Mononuclear cell (primary cell): ENCODE measurements around the gene HYDIN. TPM values are rescaled to one million over a fixed set of nuclear protein-coding genes. Genes with fewer than 3 reads are reported as not detected.
"Not testable (repeated sequence)": the region's sequence is repeated elsewhere in the genome, so short reads cannot be mapped to it uniquely, and the experiment has no call there.

Experiments
- H3K27me3 ChIP-seq: 2 replicates; pipeline ENCODE4 v1.6.0; 2011; ENCODE audit warnings: low read length, control low read depth; ENCODE audit not compliant: insufficient read depth
- H3K4me1 ChIP-seq: 2 replicates; pipeline ENCODE4 v1.5.1; 2011; ENCODE audit warnings: mild to moderate bottlenecking, low read length, control low read depth; ENCODE audit not compliant: insufficient read depth
- H3K4me3 ChIP-seq: 2 replicates; pipeline ENCODE4 v1.5.1; 2011; ENCODE audit warnings: mild to moderate bottlenecking, low read length, moderate library complexity
- H3K9me3 ChIP-seq: 2 replicates; pipeline ENCODE4 v1.5.1; 2011; ENCODE audit warnings: low read depth, mild to moderate bottlenecking, control low read depth, low read length
- total RNA-seq: library from RNA; depleted of rRNA; stranded (reverse); fragments of >200 nt; gene quantifications from one replicate; pipeline ENCODE4 v1.2.3, GENCODE V29; 2012

Gene HYDIN
- total RNA-seq, 1 donor = 0.21 TPM

DNA sequence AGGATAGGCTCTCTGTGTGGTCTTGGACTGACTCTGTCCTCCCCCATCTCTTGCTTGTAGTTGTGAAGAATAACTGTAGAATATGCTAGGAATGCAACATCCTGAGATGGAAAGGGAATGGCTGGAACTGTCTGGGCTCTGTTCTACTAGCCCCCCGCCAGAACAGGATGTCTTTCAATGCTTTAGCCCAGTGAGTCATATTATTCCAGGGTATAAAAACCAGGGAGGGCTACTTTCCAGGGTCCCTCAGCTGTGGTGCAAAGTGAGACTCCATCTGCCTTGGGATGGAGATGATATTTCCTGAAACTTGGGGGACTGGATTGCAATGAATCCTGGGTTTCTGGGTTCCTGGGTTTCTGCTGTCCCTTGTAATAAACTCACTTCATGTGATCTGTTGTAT, 32.1 kb downstream of the HYDIN start:
- no peaks in the 10 kb centered on the region for H3K4me1 ChIP-seq
- no peaks in the 10 kb centered on the region for H3K27me3 ChIP-seq
- no peaks in the 10 kb centered on the region for H3K9me3 ChIP-seq
- no peak overlapping the region for H3K4me3 ChIP-seq

DNA sequence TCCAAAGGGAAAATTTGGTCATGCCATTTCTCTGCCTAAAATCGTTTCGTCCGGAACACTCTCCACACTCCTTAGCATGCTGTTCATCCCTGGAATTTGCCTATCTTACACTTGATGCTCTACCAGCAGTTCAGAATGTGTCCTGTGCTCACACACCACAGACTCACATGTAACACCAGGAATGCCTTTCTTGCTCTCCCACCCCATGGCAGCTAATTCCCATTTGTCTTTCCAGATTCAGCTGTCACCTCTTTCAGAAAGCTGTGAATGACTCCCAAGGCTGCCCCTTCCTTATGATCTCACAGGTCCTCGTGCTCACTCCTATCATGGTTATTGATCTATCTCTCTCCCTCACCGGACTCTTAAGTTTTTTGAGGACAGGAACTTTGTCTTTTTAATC, 38.1 kb downstream of the HYDIN start:
- Histone ChIP-seq H3K4me3 (no peak overlapping the region), H3K27me3 (peaks cover 4% of the 10 kb centered on the region), H3K9me3 (no peaks in the 10 kb centered on the region), H3K4me1 (no peaks in the 10 kb centered on the region)

DNA sequence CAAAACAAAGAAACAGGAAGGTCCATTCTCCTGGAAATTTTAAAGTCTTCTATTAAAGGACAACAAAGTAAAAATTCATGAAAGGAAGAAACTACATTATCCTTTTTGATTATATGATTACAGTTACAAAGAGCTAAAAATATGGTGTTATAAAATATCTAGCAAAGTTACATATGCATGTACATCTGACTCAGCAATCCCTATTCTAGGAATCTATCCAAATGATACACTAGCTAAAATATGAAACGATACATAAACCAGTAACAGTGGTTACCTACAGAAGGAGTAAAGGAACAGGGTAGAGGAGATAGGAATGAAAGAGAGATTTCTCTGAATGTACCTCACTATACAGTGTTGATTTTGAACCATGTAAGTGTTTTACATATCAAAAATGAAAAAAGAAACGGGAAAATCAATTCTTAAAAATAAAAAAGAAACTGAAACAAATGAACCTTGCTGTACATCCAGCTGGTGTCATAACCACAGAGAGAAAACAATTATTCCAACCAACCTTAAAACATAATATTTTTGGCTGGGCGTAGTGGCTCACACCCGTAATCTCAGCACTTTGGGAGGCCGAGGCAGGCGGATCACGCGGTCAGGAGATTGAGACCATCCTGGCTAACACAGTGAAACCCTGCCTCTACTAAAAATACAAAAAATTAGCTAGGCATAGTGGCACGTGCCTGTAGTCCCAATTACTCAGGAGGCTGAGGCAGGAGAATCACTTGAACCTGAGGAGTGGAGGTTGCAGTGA, 41.4 kb downstream of the HYDIN start:
- Histone ChIP-seq H3K4me3 (no peak overlapping the region), H3K27me3 (peaks cover 9% of the 10 kb centered on the region), H3K4me1 (no peaks in the 10 kb centered on the region), H3K9me3 (no peaks in the 10 kb centered on the region)

DNA sequence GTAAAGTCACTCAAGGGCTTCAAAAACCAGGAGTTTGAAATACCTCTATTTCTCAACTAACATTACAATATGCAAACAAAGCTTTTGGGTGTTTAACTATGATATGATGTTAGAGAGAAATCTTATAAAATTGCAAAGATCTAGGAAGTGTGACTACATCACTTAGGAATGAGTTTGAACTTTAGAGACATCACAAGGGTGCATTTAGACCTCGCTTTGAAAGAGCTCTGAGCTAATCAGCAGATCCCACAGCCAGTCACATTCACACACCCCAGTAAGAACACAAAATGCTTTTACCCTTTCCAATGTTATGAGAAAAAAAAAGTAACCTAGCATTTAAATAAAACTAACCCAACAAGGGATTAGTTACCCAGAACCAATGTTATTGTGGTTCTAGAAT, 45.2 kb downstream of the HYDIN start:
- no peaks in the 10 kb centered on the region for H3K4me1 ChIP-seq
- H3K9me3 ChIP-seq = no peaks in the 10 kb centered on the region

DNA sequence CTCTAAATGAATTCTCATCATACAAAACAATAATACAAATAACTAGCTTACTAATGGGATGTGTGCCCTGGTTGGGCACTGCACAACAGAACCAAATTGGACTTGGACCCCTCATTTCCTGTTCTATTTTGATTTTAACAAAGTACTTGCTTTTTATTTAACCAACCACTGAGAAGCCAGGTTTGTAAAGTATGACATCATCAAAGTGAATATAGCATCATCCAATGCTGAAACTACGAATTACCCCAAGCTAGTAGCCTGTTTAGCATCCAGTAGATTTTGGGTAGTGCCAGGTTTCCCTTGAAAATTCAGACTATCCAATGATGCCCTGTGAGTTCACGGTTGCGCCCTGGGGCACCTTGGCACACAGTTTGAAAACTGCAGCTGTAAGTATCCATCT, 51.0 kb downstream of the HYDIN start:
- Histone ChIP-seq H3K27me3 (peaks cover 8% of the 10 kb centered on the region), H3K4me1 (no peaks in the 10 kb centered on the region), H3K4me3 (no peak overlapping the region), H3K9me3 (no peaks in the 10 kb centered on the region)

More for the DNA sequence above, 45.2 kb downstream of the HYDIN start:
- peaks cover 13% of the 10 kb centered on the region for H3K27me3 ChIP-seq
- no peak overlapping the region for H3K4me3 ChIP-seq

DNA sequence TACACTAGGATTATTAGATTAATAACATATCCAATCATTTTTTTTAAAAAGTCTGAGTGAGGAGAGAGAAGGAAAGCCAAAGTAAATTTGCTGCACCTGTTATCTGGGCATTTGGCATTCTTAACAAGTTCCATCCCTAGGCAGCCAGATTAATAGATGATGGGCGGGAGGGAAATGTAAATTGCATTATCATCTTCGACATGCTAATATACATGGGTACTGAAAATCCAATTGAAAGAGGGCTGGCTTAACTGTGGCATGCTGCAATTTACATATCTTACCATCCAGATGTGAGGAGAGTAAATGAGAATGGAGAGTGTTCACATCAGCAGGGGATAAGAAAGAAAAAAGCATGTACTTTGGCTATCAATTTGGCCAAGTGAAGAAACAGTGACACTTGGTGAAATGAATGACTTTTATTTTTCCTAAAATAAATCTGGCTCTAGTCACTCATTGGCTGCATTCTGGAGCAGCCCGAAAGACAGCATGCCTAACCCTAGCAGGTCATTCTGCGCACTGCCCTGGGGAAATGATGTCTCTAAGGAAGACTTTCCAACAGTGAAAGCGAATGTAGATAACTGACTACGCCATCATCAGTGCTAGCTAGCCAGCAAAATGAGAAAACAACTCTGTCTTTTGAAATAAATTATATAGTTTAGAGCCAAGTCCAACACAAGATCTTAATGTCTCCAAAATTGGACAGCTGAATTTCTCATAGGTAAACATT, 57.9 kb downstream of the HYDIN start:
- Histone ChIP-seq H3K4me3 (no peak overlapping the region), H3K9me3 (no peaks in the 10 kb centered on the region), H3K4me1 (no peaks in the 10 kb centered on the region), H3K27me3 (no peaks in the 10 kb centered on the region)

DNA sequence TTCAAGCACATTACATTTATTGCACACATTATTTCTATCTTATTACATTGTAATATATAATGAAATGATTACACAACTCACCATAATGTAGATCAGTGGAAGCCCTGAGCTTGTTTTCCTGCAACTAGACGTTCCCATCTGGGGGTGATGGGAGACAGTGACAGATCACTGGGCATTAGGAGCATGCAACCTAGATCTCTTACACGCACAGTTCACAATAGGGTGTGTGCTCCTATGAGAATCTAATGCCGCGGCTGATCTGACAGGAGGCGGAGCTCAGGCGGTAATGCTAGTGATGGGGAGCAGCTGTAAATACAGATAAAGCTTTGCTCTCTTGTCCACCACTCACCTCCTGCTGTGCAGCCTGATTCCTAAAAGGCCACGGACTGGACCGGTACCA, 69.5 kb downstream of the HYDIN start:
- not testable (repeated sequence) for H3K4me3 ChIP-seq, H3K27me3 ChIP-seq, H3K9me3 ChIP-seq, H3K4me1 ChIP-seq

DNA sequence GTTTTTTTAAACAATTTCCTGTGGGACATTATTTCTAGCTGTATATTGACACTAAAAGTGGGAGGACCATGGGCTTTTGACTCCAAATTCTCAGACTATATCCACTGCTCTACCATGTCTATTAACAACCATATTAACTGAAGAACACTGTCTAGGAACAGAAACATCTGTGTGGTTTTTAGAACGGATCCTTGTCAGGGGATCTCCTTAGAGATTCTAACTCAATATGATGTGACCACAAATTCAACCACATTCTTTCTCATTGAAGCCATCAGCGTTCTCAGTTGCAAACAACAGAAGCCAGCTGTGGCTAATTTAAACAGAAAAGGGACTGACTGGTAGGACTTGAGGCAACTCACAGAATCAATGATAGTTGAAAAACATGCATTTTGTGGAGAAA, 73.2 kb downstream of the HYDIN start:
- H3K27me3 ChIP-seq, H3K9me3 ChIP-seq, H3K4me3 ChIP-seq, H3K4me1 ChIP-seq: not testable (repeated sequence)

DNA sequence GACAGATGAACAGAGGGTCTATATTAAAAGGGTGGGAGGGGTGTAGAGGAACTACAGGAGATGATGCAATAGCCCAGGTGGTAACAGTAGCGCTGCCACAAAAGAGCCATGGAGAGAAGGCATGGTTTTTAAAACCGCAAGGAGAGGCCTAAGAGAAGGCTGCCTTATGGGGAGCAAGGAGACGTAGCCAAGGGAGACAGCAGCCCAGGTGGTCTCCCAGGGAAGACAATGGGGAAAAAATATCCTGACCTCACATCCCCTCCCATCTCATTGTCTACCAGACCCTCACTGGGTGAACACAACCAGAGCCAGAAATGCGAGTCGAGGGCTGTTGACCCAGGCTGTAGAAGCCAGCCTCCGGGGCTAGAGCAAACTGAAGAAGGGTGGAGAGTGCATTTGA, 77.2 kb downstream of the HYDIN start:
- H3K27me3 ChIP-seq, H3K9me3 ChIP-seq, H3K4me3 ChIP-seq, H3K4me1 ChIP-seq: not testable (repeated sequence)

DNA sequence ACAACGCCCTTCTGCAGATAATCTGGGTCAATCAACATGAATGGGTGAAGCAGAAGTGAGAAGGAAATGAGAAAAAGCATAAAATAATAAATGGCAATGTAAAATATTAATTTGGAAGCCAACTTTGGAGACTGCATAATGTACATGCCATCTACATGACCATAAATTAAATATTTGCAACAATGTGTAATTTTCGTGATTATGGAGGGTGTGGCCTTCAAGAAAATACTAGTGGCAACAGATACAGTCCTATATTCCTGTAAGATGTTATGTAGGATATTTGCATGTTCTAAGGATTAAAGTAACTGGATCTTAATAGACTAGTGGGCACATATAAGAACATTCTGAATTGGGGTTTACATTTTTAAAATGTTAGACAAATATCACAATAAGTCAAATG, 78.9 kb downstream of the HYDIN start:
- not testable (repeated sequence) for H3K4me1 ChIP-seq, H3K9me3 ChIP-seq, H3K27me3 ChIP-seq, H3K4me3 ChIP-seq

DNA sequence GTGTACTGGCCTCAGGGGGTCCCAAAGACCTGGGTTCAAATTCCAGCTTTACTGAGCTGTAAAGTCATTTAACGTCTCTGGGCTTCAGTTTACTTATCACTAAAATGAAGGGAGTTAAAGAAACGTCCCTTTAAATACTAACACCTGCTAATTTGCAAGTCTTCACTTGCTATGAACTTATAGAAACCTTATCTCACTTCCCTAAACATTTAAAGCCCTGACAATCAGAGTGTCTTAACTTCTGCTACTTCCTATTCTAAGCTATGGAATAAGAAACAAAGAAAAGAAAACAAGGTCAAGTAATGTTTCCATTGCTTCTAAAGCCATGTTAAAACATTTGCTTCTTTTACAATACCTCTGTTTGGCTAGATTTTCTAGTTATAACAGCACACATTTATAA, 87.3 kb downstream of the HYDIN start:
- not testable (repeated sequence) for H3K9me3 ChIP-seq, H3K27me3 ChIP-seq, H3K4me1 ChIP-seq, H3K4me3 ChIP-seq

DNA sequence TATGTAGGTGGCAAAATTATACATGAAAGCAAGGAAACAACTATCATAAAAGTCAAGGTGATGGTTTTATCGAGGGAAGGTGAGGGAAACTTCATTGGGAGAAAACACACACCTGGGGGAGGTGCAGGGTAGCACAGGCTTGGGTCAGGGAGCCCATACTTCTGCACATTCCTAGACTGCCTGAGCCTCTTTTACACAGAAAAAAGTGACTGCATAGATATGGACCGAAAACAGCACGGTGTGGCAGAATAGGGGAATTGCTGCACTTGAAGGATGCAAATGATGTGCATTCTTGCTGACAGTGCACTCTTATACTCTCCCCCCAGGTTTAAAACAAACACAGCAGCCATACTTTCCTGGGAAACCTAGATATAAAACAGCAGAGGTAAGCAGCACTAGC, 120.0 kb downstream of the HYDIN start:
- H3K27me3 ChIP-seq, H3K9me3 ChIP-seq, H3K4me1 ChIP-seq, H3K4me3 ChIP-seq: not testable (repeated sequence)

DNA sequence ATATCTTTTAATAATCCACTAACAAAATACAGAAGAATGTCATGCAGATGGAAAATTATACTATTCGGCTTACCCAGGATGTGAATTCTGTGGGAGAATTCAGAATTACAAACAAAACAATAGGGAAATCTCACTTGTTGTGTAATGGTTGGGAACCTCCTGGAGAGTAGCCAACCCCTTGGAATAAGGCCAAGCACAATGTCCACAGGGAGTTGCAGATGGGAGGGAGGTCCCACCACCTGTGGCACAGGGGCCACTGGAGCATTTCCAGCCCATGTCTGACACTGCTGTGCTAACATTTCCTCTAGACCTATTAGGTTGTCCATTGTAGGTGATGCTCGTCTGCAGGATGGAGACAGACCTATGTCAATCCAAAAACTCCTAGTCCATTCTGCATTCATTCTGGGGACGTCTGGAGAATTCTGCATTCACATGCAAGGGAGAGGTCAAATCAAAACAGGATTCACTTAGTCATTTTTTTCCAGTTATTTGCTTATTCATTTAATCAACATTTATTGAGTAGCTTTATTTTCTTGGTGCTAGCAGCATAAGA, 120.8 kb downstream of the HYDIN start:
- not testable (repeated sequence) for H3K4me1 ChIP-seq, H3K9me3 ChIP-seq, H3K27me3 ChIP-seq, H3K4me3 ChIP-seq

DNA sequence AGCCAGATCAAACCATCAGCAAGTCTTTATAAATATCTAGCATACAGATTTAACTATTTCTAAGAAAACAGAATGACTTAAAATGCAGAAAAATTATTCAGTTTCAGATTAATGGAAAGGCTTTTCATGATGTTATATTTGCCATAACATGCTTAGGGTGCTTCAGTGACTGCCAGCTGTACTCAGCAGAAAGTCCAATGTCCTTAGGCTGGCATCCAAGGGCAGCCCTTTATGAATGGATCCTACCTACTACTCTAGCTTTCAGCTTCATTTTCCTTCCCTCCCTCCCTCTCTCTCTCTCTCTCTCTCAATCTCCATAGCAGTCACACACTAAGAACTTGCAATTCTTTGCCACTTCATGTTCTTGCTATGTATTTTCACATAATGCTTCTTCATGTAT, 124.6 kb downstream of the HYDIN start:
- H3K4me1 ChIP-seq, H3K4me3 ChIP-seq, H3K27me3 ChIP-seq, H3K9me3 ChIP-seq: not testable (repeated sequence)

DNA sequence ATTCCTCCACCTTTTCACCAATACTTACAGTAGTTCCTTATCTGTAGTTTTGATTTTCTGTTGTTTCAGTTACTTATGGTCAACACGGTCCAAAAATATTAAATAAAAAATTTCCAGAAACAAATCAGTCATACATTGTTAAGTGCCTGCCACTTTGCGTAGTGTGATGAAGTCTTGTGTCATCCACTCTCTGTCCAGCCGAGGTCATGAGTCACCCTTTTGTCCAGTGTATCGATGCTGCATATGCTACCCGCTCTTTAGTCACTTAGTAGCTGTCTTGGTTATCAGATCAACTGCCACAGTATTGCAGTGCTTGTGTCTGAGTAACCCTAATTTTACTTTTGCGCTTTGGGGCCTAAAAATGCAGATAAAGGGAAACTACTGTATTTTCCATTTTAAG, 146.9 kb downstream of the HYDIN start:
- H3K9me3 ChIP-seq, H3K4me3 ChIP-seq, H3K27me3 ChIP-seq, H3K4me1 ChIP-seq: not testable (repeated sequence)

DNA sequence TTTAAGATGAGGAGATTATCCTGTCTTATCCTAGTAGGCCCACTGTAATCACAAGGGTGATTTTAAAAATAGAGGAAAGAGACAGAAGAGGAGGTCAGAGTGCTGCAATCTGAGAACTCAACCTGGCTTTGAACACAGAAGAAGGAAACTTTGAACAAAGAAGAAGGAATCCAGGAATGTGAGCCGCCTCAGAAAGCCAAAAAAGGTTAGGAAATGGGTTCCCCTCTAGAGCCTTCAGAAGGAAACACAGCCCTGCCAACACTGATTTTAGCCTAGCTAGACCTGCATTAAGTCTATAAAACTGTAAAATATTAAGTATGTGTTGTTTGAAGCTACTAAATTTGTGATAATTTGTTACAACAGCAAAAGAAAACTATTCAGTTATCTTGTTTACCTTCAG, 149.7 kb downstream of the HYDIN start:
- H3K27me3 ChIP-seq, H3K4me1 ChIP-seq, H3K9me3 ChIP-seq, H3K4me3 ChIP-seq: not testable (repeated sequence)
